OCI-LY7 (cell line): Measurements from ENCODE around the gene RAD9B. TPM values are rescaled to one million over a fixed set of nuclear protein-coding genes. Genes with fewer than 3 reads are reported as not detected.

ENCODE experiments used
- BruUV-seq: library from RNA; stranded (reverse); fragments of 400-500 nt; replicated peaks from 2 replicates; lab custom pipeline; 2021; lab: Mats Ljungman, UMichigan
- CTCF ChIA-PET: fragments of 300-600 bp; sonication (Branson Sonifier 250); formaldehyde crosslinking; loops from one replicate; lab custom pipeline; 2022; ENCODE audit warnings: antibody characterized with exemption; ENCODE audit not compliant: unreplicated experiment; lab: Charles Lee
- POLR2A ChIA-PET: fragments of 300-600 bp; sonication (Branson Sonifier 250); formaldehyde crosslinking; loops from one replicate; lab custom pipeline; 2022; ENCODE audit warnings: antibody characterized with exemption; lab: Charles Lee
- DNase-seq: peaks from one replicate; pipeline ENCODE4 v3.0.0-alpha.2; 2015; ENCODE audit warnings: low spot score
- H2AFZ ChIP-seq: fragments of 200-600 bp; sonication (generic), shearing (Covaris generic); 2 replicates; pipeline ENCODE4 v1.6.1; 2014; ENCODE audit warnings: mild to moderate bottlenecking, antibody characterized with exemption, low read length, moderate library complexity
- H3K27ac ChIP-seq: fragments of 200-600 bp; sonication (generic); 2 replicates; pipeline ENCODE4 v1.5.1; 2014; ENCODE audit warnings: mixed run types, low read depth, mild to moderate bottlenecking, moderate library complexity, low read length, inconsistent platforms; ENCODE audit not compliant: poor library complexity, severe bottlenecking
- H3K36me3 ChIP-seq: fragments of 200-600 bp; sonication (generic); 2 replicates; pipeline ENCODE4 v1.6.1; 2014; ENCODE audit warnings: mild to moderate bottlenecking, antibody characterized with exemption, low read length, moderate library complexity, mixed read lengths; ENCODE audit not compliant: insufficient read depth
- H3K4me1 ChIP-seq: fragments of 200-600 bp; sonication (generic); 2 replicates; pipeline ENCODE4 v1.5.1; 2014; ENCODE audit warnings: mild to moderate bottlenecking, low read length; ENCODE audit not compliant: insufficient read depth, poor library complexity, severe bottlenecking
- H3K4me2 ChIP-seq: fragments of 200-600 bp; sonication (generic); 2 replicates; pipeline ENCODE4 v1.6.1; 2014; ENCODE audit warnings: mild to moderate bottlenecking, low read length
- H3K4me3 ChIP-seq: fragments of 200-600 bp; sonication (generic); 2 replicates; pipeline ENCODE4 v1.5.1; 2014; ENCODE audit warnings: mild to moderate bottlenecking, low read depth, low read length; ENCODE audit not compliant: poor library complexity, severe bottlenecking
- H3K79me2 ChIP-seq: fragments of 200-600 bp; sonication (generic); 2 replicates; pipeline ENCODE4 v1.6.1; 2016; ENCODE audit warnings: low read depth, mild to moderate bottlenecking, low read length, moderate library complexity, mixed read lengths; ENCODE audit not compliant: insufficient read depth
- H3K9me2 ChIP-seq: fragments of 200-600 bp; sonication (generic); 2 replicates; pipeline ENCODE4 v1.6.1; 2016; ENCODE audit warnings: mild to moderate bottlenecking, low read length, mixed read lengths; ENCODE audit not compliant: insufficient read depth
- H3K9me3 ChIP-seq: fragments of 200-600 bp; sonication (generic); 2 replicates; pipeline ENCODE4 v1.6.1; 2014; ENCODE audit warnings: mild to moderate bottlenecking, mixed run types, low read length, mixed read lengths
- H4K20me1 ChIP-seq: fragments of 200-600 bp; sonication (generic); 2 replicates; pipeline ENCODE4 v1.6.1; 2014; ENCODE audit warnings: mild to moderate bottlenecking, antibody characterized with exemption, low read length, moderate library complexity, mixed read lengths; ENCODE audit not compliant: insufficient read depth
- CTCF ChIP-seq: fragments of 200-600 bp; sonication (generic); conservative IDR thresholded peaks from 2 replicates; pipeline ENCODE4 v1.5.1; 2014; ENCODE audit warnings: mild to moderate bottlenecking, antibody characterized with exemption, low read length, moderate library complexity, mixed read lengths
- EZH2phosphoT487 ChIP-seq: fragments of 200-600 bp; sonication (generic); IDR thresholded peaks from 2 replicates; pipeline ENCODE4 v1.6.1; 2018; ENCODE audit warnings: low read depth, borderline replicate concordance, mild to moderate bottlenecking, mixed run types, antibody characterized with exemption, low read length, moderate library complexity, mixed read lengths
- intact Hi-C: fragments of 100-400 bp; cut with micrococcal nuclease; formaldehyde crosslinking; loops from one replicate; pipeline ENCODE4 v1.10.0; 2022; ENCODE audit not compliant: unreplicated experiment
- total RNA-seq, 2 experiments: library from RNA; depleted of rRNA in 1 of 2; stranded (reverse); fragments of >200 nt in 1 of 2; shearing (Covaris generic) in 1 of 2; gene quantifications; 2 replicates each; pipeline ENCODE4 v1.2.3, GENCODE V29; 2014 to 2022

Gene RAD9B
- total RNA-seq, 2 experiments from 2014 or later, result 0.76 to 3.0 TPM

GRCh38 chr12:110505332-110505731, 3.2 kb downstream of the RAD9B start:
- H3K79me2 ChIP-seq, result peaks cover 14% of the 10 kb centered on the region
- no peak for DNase-seq
- ChIA-PET CTCF (no interaction called here), POLR2A (interaction anchor here (0.5 to 1.0 kb wide), 4 partner anchors 19 to 100 kb away, joined by 3 to 5 read pairs (median 4); partner anchors contain the start of gene ARPC3)
- H3K27ac ChIP-seq, result no peak overlapping the region
- no peaks in the 10 kb centered on the region for H3K9me2 ChIP-seq
- H3K36me3 ChIP-seq, result no peaks in the 10 kb centered on the region
- BruUV-seq, result no TSS peak
- no peak for TF ChIP-seq EZH2phosphoT487
- no peak for TF ChIP-seq CTCF
- no peak overlapping the region for H3K4me3 ChIP-seq
- no peak overlapping the region for H2AFZ ChIP-seq
- H3K9me3 ChIP-seq, result no peaks in the 10 kb centered on the region
- H4K20me1 ChIP-seq, result no peaks in the 10 kb centered on the region
- intact Hi-C loops, result no loop called here
- peaks cover 11% of the 10 kb centered on the region for H3K4me1 ChIP-seq
- no peak overlapping the region for H3K4me2 ChIP-seq

DNA sequence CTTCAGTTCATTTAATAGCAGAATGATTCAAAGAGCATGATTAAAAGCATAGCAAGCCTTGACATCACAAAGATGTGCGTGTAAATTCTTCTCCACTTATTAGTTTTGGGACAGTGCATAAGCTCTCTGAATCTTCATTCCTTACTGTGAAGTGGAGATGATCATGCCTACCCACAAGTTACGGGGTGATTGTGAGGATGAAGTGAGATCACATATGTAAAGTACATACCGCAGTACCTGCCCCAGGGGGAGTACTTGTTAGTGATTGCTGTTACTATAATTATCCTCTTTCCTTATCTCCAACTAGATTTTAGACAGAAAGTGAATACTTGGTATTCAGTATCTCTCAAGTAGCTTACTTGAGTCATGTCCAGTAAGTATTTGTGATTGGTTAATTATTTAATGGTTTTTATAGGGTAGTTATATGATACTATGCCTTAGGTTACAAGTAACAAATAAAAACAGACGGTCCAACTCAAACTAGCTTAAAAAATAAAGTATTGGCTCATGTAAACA, 6.0 kb downstream of the RAD9B start:
- intact Hi-C loops, result no loop called here
- TF ChIP-seq CTCF (no peak), EZH2phosphoT487 (no peak)
- no peak overlapping the region for H2AFZ ChIP-seq
- no peaks in the 10 kb centered on the region for H3K4me1 ChIP-seq
- H3K9me2 ChIP-seq, result no peaks in the 10 kb centered on the region
- H4K20me1 ChIP-seq, result no peaks in the 10 kb centered on the region
- no peak overlapping the region for H3K27ac ChIP-seq
- H3K36me3 ChIP-seq, result no peaks in the 10 kb centered on the region
- ChIA-PET POLR2A (interaction anchor here (0.8 to 2.7 kb wide), 4 partner anchors 26 to 108 kb away, joined by 3 to 6 read pairs (median 5); no protein-coding TSS in a partner anchor), CTCF (interaction anchor here (0.5 to 0.6 kb wide), 2 partner anchors 112 to 255 kb away, joined by 3 read pairs; no protein-coding TSS in a partner anchor)
- BruUV-seq, result no TSS peak
- no peak overlapping the region for H3K4me2 ChIP-seq
- no peak overlapping the region for H3K4me3 ChIP-seq
- no peak for DNase-seq
- no peaks in the 10 kb centered on the region for H3K9me3 ChIP-seq
- no peaks in the 10 kb centered on the region for H3K79me2 ChIP-seq

DNA sequence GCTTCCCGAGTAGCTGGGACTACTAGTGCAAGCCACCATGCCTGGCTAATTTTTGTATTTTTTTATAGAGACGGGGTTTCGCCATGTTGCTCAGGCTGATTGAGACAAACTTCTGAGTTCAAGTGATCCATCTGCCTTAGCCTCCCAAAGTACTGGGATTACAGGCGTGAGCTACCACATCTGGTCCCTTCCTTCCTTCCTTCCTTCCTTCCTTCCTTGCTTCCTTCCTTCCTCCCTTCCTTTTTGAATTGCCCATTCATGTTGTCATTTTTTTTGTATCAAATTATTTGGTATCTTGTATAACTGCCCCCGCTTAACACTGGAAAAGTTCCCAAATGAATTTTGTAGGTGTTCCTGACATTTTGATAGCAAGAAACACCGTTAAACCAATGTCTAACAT, 11.7 kb downstream of the RAD9B start:
- no peak overlapping the region for H3K4me3 ChIP-seq
- DNase-seq, result no peak
- H3K4me1 ChIP-seq, result no peaks in the 10 kb centered on the region
- no peak overlapping the region for H3K27ac ChIP-seq
- no peaks in the 10 kb centered on the region for H3K9me3 ChIP-seq
- H3K4me2 ChIP-seq, result no peak overlapping the region
- H4K20me1 ChIP-seq, result no peaks in the 10 kb centered on the region
- TF ChIP-seq EZH2phosphoT487 (no peak), CTCF (no peak)
- no peaks in the 10 kb centered on the region for H3K9me2 ChIP-seq
- intact Hi-C loops, result loop anchor here (2.0 to 5.0 kb wide), 2 partner anchors 185 to 313 kb away; no protein-coding TSS in a partner anchor
- no peak overlapping the region for H2AFZ ChIP-seq
- no TSS peak for BruUV-seq
- POLR2A ChIA-PET, result interaction anchor here (1.1 to 1.2 kb wide), 2 partner anchors 11 to 19 kb away, joined by 4 read pairs; no protein-coding TSS in a partner anchor
- CTCF ChIA-PET, result interaction anchor here (1.0 kb wide), 1 partner anchor 88 kb away, joined by 4 read pairs; no protein-coding TSS in a partner anchor
- H3K36me3 ChIP-seq, result no peaks in the 10 kb centered on the region
- H3K79me2 ChIP-seq, result no peaks in the 10 kb centered on the region
